SIG-M5 (cell line): Measurements from ENCODE around the gene RARS1.
A peak's percentile ranks its signal among the peaks of the same experiment; 100 is the strongest.

Experiments used
- DNase-seq: peaks from one replicate; lab custom pipeline; 2025; lab: John Stamatoyannopoulos, UW

The RARS1 gene

DNA sequence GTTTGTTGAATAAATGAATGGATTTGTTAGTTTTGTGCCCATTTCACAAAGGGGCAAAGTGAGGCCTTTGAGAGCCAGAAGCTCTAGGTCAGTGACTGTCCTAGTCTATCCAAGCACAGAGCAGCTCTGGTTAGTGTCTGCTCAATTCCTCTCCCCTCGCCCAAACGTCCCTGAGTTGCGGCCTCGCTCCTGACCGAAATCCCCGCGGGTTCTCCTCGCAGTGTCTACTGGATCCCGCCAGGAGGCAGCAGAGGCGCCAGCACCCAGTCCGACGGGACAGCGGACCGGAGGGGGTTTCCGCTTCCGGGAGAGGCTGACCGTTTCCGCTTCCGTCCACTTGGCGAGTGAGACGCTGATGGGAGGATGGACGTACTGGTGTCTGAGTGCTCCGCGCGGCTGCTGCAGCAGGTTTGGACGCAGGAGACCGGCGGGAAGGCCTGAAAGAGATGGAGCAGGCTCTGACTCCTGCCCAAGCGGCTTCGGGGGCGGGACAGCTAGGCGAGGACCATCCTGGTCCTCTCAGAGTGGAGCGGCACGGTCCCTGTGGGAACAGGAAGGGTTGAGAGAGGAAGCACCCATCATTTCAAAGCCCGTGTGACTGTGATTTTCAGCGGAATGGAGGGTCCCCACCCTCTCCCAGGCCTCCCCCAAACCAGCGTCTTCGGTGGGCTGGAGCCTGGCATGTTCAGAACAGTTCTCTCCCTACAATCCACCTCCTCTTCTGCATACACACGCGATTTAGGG, at the start of gene RARS1:
Gene RARS1, plus strand, starts transcription at position 336 of the 744 bp plus-strand sequence. Its CDS starts 28 bp downstream, at position 364.
- peak; percentile 35 for DNase-seq

DNA sequence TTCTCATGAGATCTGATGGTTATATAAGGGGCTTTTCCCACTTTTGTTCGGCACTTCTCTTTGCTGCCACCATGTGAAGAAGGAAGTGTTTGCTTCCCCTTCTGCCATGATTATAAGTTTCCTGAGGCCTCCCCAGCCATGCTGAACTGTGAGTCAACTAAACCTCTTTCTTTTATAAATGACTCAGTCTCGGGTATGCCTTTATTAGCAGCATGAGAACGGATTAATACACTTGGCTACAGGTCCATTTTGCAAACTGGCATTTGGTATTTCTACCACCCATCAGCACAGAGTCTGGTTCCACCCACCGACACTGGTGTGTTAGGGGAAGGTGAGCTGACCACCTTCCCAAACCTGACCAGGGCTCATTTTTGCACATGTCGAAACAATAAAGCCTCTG, 47.9 kb upstream of the RARS1 start:
- DNase-seq, result no peak

DNA sequence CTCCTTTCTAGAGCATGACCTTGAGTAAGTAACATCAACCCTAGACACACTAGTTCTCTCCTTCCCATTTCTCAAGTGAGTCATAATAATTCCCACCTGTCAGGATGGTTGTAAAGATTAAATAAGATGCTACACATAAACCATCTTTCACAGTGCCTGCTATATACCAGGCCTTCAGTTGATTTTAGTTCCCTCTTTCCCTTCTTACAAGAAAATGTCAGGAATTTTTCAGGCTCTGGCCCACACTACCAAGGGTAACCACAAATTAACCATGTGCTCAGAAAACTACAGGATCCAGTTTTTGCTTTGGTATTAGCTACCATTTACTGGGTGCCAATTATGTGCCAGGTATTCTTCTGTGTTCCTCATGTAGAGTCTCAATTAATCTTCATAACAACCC, 42.7 kb upstream of the RARS1 start:
- no peak for DNase-seq

DNA sequence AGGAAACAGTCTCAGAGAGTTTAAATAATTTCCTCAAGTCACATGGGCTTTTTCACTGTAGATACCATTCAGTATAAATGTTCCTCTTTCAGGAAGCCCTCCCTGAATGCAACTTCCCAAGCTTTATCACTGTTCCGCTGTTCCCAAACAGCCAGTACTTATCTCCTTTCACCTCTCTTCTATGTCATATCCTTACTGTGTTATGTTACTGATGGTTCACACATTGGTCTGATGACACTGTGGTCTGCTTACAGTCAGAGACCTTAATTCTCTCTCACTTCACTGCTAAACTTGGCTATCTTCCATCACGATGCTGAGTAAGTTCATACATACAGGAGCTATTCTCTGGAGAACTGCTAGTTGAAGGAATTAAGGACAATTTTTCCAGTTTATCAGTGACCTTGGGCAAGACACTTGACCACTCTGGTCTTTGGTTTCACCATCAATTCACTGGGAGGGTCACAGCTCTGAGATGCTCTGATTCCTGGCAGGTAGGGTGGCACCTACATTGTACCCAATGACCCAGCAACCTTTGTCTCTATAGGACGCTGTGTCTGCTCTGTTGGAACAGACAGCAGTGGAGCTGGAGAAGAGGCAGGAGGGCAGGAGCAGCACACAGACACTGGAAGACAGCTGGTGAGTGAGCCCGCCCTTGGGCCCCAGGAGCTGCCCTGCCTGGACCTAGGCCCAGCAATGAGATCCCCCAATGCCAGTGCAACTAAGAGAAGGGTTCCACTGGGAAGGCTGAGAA, 42.1 kb upstream of the RARS1 start:
- no peak for DNase-seq

DNA sequence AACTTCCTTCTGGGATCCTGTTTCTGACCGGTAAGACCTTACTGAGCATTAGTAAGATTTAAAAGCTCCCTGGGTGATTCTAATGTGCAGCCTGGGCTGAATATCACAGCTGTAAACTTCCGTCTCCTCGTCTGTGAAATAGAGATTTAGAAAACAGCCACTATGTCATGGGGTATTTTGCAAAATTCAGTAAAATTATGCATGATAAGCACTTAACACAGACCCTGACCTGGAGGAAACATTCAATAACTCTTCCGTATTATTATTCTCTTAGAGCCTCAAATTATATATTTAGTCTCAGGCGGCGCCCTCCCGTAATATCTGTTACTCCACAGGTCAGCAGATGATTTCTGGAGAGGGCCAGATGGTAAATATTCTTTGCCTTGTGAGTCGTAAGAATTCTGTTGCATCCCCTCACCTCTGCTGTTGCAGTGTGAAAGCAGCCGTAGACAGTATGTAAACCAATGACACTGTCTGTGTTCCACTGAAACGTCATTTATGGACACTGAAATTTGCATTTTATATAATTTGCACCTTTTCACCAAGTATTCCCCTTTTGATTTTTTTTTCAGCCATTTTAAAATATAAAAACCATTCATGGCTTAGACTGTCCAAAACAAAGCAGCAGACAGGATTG, 39.2 kb upstream of the RARS1 start:
- DNase-seq, result no peak

DNA sequence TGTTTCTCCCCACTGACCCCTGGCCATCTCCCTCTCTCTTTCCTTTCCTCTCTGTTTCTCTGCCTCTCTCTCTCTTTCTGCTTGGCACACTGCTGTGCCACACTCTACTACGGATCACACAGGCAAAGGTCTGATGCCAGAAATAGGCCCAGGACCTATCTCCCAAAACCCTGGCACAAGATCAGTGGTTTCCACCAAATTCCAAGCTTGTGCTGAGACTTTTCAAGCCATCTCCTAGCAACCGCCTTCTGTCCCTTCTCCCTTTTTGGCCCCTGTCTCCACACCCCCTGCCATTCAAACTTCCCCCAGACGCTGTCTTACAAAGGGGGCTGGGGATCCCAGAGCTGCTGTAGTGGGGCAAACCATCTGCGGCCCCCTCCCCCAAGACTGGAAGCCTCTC, 38.5 kb upstream of the RARS1 start:
- DNase-seq, result no peak

DNA sequence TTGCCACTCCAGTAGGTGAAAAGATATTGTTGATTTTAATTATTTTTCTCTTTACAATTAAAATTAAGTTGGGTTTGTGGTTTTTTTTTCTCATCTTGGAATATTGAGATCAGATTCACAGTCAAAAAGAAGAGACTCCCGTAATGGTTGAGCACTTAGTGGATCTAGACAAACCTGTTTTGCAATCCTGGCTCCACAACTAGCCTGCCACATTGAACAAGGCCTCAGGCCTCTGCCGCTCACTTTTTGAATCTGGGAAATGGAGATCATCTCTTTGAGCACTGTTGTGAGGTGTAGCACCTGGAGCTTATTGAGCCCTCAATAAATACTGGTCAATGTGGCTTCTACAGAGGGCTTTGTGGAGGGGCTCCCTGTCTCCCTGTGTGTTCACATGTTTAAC, 37.1 kb upstream of the RARS1 start:
- DNase-seq, result no peak

DNA sequence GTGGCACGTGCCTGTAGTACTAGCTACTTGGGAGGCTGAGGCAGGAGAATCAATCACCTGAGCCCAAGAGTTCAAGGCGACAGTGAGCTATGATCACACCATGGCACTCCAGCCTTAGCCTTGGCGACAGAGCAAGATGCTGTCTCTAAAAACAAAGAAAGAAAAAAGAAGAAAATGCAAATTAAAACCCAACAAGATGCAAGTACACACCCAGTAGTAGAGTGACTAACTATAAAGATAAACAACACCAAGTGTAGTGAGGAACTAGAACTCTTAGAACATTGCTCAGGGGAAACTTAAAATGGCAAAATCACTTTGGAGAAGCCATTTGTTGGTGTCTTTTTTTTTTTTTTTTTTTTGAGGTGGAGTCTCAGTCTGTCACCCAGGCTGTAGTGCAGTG, 34.7 kb upstream of the RARS1 start:
- no peak for DNase-seq

DNA sequence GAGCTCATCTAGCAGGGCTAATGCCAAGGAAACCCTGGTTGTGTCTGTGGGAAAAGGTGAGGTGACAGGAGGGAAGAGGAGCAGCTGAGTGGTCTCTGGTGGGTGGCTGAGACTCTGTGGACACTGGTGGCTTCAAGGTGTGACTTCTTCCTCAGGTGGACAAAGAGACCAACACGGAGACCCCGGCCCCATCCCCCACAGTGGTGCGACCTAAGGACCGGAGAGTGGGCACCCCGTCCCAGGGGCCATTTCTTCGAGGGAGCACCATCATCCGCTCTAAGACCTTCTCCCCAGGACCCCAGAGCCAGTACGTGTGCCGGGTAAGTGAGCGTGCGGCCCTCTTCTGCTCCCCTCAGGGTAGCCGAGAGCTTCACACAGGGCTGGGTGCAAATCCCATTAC, 31.1 kb upstream of the RARS1 start:
- no peak for DNase-seq

DNA sequence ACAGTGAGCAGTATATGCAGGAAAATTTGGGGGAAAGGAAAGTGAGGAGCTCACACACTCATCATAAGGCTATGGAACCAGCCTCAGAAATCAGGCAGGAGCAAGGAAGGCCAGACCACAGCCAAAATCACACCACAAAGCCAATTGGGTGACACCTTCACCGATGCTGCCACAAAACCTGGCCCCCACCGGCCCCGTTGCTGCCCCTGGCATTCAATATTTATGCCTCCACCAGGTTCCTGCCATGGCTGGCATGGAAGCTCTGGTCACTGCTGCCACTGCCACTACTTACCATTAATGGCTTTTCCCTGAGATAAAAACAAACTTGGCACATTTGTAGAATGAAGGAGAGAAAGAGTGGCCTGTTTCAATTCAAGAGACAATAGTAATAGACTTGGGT, 28.7 kb upstream of the RARS1 start:
- DNase-seq, result no peak

DNA sequence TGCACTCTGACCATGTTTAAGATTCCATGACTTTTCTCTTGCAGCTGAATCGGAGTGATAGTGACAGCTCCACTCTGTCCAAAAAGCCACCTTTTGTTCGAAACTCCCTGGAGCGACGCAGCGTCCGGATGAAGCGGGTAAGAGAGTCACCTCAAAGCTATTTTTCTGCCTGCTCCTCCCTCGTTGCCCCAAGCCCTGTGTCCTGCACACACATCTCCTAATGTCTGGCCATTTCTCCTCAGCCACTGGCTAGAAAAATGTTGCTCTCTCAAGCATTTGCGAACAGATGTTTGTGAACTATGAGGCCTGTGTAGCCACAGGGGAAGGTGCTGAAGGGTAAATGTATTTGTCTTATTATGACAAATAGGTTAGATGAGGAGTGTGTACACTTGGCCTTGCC, 25.7 kb upstream of the RARS1 start:
- no peak for DNase-seq

DNA sequence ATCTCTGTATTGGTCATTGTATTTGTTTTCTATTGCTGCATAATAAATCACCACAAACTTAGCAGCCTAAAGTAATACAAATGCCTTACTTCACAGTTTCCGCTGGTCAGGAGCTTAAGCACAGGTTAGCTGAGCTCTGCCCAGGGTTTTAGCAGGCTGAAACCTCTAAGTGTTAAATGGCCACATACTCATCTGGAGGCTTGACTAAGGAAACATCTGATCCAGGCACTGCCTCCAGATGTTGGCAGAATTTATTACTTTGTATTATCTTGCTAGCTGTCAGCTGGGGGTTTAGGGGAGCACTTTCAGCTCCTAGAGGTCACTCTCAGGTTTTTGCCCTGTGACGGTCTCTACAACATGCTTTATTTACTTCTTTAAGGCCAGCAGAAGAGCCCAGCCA, 23.2 kb upstream of the RARS1 start:
- DNase-seq, result no peak

DNA sequence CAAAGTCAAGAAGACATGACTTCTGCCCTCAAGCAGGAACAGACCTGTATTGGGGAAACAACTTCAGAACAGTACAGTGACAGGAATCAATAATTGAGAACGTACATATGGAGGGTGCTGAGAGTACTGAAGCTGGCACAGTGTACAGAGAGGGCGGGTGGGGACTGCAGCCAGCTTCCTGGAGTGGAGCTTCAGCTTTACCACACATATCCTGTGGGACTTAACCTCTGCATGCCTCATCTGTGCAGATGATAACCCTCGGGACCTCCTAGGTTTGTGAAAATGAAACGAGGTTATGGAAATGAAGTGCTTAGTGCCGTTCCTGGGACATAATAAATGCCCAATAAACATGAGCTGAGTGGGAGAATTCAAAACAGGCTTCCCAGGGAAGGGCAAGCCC, 22.1 kb upstream of the RARS1 start:
- DNase-seq, result no peak

DNA sequence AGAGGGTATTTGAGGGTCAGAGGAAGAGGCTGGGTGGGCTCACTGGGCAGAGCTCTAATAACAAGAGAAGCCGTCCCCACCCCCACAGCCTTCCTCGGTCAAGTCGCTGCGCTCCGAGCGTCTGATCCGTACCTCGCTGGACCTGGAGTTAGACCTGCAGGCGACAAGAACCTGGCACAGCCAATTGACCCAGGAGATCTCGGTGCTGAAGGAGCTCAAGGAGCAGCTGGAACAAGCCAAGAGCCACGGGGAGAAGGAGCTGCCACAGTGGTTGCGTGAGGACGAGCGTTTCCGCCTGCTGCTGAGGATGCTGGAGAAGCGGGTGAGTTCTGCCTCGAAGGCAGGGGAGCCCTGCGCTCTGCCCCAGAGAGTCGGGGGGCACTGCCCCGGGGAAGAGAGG, 21.6 kb upstream of the RARS1 start:
- DNase-seq, result no peak

DNA sequence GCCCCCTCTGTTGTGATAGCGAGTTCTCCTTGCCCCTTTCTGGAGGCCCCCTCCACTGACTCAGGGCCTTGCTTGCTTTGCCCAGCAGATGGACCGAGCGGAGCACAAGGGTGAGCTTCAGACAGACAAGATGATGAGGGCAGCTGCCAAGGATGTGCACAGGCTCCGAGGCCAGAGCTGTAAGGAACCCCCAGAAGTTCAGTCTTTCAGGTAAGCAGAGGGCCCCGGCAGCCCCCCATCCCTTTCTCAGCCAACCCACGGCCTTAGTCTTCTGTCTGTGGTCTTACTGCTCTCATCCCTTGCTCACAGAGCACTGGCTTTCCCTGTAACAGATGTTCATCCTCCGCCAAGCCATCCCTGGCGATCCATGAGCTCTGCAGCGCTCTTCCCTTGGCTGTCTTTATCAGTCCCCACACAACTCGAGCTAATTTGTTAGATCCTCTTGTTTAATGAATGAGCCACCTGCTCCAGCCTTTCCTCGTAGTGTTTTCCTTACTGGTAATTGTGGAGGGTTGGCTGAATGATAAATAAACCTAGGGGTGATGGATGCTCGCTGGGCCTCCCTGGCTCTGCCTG, 18.4 kb upstream of the RARS1 start:
- DNase-seq, result no peak

DNA sequence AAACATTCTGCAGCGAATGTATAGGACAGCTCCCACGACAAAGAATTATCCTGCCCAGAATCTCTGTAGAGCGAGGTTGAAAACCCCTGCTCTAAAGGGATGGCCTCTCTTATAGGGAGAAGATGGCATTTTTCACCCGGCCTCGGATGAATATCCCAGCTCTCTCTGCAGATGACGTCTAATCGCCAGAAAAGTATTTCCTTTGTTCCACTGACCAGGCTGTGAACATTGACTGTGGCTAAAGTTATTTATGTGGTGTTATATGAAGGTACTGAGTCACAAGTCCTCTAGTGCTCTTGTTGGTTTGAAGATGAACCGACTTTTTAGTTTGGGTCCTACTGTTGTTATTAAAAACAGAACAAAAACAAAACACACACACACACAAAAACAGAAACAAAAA, 17.4 kb upstream of the RARS1 start:
- DNase-seq, result no peak

DNA sequence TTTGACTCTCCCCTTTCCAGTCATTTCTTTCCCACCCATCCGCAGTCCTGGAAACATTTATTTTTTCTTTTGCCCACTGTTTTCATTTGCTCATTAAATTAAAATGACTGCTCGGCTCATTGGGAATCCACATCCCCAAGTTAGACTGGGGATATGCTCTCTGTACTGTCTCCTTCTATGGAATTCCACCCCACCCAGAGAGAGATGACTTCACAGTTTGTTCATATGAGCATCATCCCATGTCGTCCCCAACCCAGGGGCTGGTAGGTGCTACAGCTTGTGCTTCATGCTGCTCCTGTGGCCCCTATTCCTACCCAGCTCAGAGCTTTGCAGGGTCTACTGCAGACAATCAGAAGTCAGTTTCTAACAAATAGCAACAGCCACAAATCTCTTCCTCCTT, 16.5 kb upstream of the RARS1 start:
- DNase-seq, result no peak

DNA sequence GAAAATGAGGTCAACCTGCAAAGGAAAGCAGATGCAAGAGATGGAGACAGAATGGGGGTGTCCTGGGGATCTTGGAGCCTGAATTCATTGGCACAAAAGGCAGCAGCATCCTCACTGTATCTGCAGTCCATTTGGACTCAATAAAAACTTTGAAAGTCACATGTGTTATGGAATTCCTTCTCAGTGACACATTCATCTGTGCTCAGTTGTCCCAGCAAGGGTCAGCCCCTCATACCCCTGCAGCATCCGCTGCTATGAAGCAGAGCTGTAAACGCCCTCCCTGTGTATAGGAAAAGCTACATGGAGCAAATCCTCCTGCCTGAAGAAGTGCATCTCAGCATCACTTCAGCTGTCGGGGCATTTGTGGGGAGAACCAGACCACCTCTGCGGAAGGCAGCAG, 14.5 kb upstream of the RARS1 start:
- no peak for DNase-seq

DNA sequence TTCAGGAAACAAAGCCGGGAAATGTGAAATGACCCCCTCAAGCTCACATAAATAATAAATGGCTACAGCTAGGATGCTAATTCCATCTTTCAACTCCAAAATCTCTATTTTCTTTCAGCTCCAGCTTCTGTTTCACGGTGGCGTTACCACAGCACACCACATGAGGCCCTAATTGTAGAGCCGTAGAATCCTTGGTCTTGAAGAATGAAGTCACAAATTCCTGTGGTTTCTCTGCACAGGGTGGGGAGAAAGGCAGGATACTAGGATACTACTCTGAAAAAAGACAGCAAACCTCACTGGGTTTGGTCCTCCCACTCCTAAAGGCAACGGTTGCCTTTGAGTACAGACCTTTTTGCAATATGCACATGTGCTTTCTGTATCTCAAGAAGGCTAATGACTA, 13.9 kb upstream of the RARS1 start:
- no peak for DNase-seq

DNA sequence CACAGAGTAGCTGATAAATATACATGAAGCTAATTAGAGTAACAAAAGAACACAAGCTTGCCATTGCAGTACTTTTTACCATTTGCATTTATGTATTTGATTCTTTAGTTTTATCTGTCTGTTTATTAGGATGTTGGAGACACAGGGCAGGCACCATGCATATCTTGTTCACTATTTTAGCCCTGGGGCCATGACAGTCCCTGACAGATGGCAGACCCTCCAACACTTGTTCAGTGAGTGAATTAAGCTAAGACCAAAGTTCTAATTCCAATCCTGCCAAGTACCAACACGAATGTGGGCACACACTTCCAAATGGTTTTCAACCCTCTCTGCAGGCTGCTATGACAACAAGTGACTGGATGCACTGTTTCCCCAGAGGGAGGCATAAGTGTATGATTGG, 12.0 kb upstream of the RARS1 start:
- DNase-seq, result no peak

DNA sequence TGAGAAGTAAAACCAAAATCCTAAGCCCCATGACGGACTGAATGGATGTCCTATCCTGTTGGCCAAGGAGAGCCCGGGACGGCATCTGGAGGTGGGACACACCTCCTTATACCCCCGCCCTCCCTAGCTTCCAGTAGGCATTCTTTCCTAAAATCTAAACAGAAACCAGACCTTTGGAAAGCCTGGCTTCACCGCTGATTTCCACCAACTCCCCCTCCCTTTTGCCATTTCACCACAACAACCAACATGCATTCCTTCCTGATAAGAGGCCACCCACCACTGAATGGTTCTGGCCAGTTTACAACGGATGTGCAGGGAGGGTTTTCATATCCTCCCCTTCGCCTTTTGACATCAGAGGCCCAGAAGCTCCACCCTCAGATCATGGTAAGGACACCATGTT, 9.2 kb upstream of the RARS1 start:
- DNase-seq, result no peak

DNA sequence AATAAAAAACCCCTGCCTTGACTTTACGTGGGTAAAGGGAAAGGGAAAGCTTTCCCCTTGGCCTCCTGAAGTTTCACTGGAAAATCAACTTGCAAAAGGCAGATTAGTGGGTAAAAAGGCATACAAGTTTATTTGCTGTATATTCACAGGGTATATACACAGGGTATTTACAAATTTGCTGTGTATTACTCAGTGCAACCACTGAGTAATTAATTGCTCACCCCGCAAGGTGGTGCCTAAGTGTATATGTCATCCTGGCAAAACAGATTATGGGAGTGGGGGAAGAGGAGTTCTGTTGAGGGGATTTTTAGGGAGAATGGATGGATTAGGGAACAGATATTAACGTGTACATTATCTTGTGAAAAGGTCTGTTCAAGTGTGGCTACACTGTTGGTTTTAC, 7.1 kb upstream of the RARS1 start:
- no peak for DNase-seq

DNA sequence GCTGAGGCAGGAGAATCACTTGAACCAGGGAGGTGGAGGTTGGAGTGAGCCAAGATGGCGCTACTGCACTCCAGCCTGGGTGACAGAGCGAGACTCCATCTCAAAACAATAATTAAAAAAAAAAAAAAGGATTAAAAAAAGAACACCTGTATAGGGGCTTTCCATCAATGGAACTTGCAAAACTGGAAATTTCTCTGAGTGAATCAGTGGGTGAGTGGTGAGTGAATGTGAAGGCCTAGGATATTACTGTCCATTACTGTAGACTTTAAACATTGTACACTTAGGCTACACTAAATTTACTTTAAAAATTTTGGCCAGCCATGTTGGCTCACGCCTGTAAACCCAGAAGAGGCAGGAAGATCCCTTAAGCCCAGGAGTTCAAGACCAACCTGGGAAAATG, 5.7 kb upstream of the RARS1 start:
- no peak for DNase-seq
